GM19035 (cell line): Measurements from ENCODE around the gene FAF1.
A peak's percentile ranks its signal among the peaks of the same experiment; 100 is the strongest.

Source experiments
- ATAC-seq: cut with Tn5 transposase; IDR thresholded peaks from one replicate; pipeline ENCODE4 v1.9.1; 2021; ENCODE audit not compliant: unreplicated experiment

FAF1 gene

GRCh38 chr1:50658459-50659076 is 301.5 kb downstream of the FAF1 start:
- ATAC-seq, result no peak

- ATAC-seq, result no peak
Measured at GRCh38 chr1:50656931-50657330, 303.1 kb downstream of the FAF1 start.

- ATAC-seq, result no peak
Measured at GRCh38 chr1:50651476-50652263, 308.4 kb downstream of the FAF1 start.

- ATAC-seq, result no peak
Measured at GRCh38 chr1:50646526-50646925, 313.5 kb downstream of the FAF1 start.

GRCh38 chr1:50645139-50645538 is 314.9 kb downstream of the FAF1 start:
- ATAC-seq, result no peak

GRCh38 chr1:50644447-50645105 is 315.5 kb downstream of the FAF1 start:
- no peak for ATAC-seq

- no peak for ATAC-seq
Measured at GRCh38 chr1:50637460-50637859, 322.6 kb downstream of the FAF1 start.

- ATAC-seq, result no peak
Measured at GRCh38 chr1:50634251-50634650, 325.8 kb downstream of the FAF1 start.

- no peak for ATAC-seq
Measured at GRCh38 chr1:50633465-50633864, 326.6 kb downstream of the FAF1 start.

GRCh38 chr1:50631161-50631560 is 328.9 kb downstream of the FAF1 start:
- ATAC-seq, result no peak

- no peak for ATAC-seq
Measured at GRCh38 chr1:50622259-50622658, 337.8 kb downstream of the FAF1 start.

GRCh38 chr1:50620680-50621329 is 339.3 kb downstream of the FAF1 start:
- no peak for ATAC-seq

GRCh38 chr1:50615036-50615750 is 344.9 kb downstream of the FAF1 start:
- no peak for ATAC-seq

- ATAC-seq, result no peak
Measured at GRCh38 chr1:50611675-50612074, 348.4 kb downstream of the FAF1 start.

- peak; percentile 80 for ATAC-seq
Measured at GRCh38 chr1:50610563-50610962, 349.5 kb downstream of the FAF1 start.

GRCh38 chr1:50609508-50609907 is 350.6 kb downstream of the FAF1 start:
- no peak for ATAC-seq

- no peak for ATAC-seq
Measured at GRCh38 chr1:50605186-50605875, 354.7 kb downstream of the FAF1 start.

GRCh38 chr1:50604580-50604979 is 355.5 kb downstream of the FAF1 start:
- ATAC-seq, result no peak

- peak; percentile 58 for ATAC-seq
Measured at GRCh38 chr1:50603274-50604271, 356.5 kb downstream of the FAF1 start.
